CD4-positive, CD25-positive, alpha-beta regulatory T cell (primary cell): Measurements from ENCODE around the gene PYGB. TPM values are rescaled to one million over a fixed set of nuclear protein-coding genes. Genes with fewer than 3 reads are reported as not detected.
A peak's percentile ranks its signal among the peaks of the same experiment; 100 is the strongest.

ENCODE experiments used
- ATAC-seq, 2 donors: fragments of 150-1000 bp; cut with Tn5 transposase; one replicate each; pipeline ENCODE4 v1.10.0; 2021; ENCODE audit warnings: low read depth in 2 of 2, moderate number of reproducible peaks in 2 of 2, moderate library complexity in 1 of 2
- DNase-seq, 3 donors: peaks; one replicate each; pipeline versions ENCODE4 v3.0.0 to v3.0.0-alpha.2; 2012 to 2022; ENCODE audit warnings: mixed read lengths in 1 of 3
- H3K27ac ChIP-seq: one replicate; pipeline ENCODE4 v1.7.0; 2013; ENCODE audit warnings: mild to moderate bottlenecking, low read length; ENCODE audit not compliant: insufficient read depth, poor library complexity, severe bottlenecking
- H3K27me3 ChIP-seq: one replicate; pipeline ENCODE4 v1.7.0; 2013; ENCODE audit warnings: low read length; ENCODE audit not compliant: control insufficient read depth, insufficient read depth
- H3K36me3 ChIP-seq: one replicate; pipeline ENCODE4 v1.7.0; 2013; ENCODE audit warnings: mild to moderate bottlenecking, low read length, moderate library complexity; ENCODE audit not compliant: control insufficient read depth, insufficient read depth
- H3K4me1 ChIP-seq: 2 replicates; pipeline ENCODE4 v1.7.0; 2013; ENCODE audit warnings: mild to moderate bottlenecking, low read length; ENCODE audit not compliant: insufficient read depth, control insufficient read depth, poor library complexity, severe bottlenecking
- H3K4me3 ChIP-seq: one replicate; pipeline ENCODE4 v1.7.0; 2013; ENCODE audit warnings: low read depth, mild to moderate bottlenecking, low read length, moderate library complexity
- H3K9me3 ChIP-seq, 2 experiments: 1 replicate in 1 of 2; 2 replicates in 1 of 2; pipeline ENCODE4 v1.7.0; 2013; ENCODE audit warnings: low read length in 2 of 2, mild to moderate bottlenecking in 1 of 2, moderate library complexity in 1 of 2; ENCODE audit not compliant: control insufficient read depth in 2 of 2
- H3K27ac Mint-ChIP-seq, 3 donors: one replicate each; pipeline ENCODE4 v1.8.0; 2020 to 2022; ENCODE audit warnings: mild to moderate bottlenecking in 3 of 3, mixed read lengths in 3 of 3, moderate library complexity in 2 of 3
- H3K27me3 Mint-ChIP-seq: one replicate; pipeline ENCODE4 v1.8.0; 2022; ENCODE audit warnings: mild to moderate bottlenecking, mixed read lengths
- H3K36me3 Mint-ChIP-seq: one replicate; pipeline ENCODE4 v1.8.0; 2020; ENCODE audit warnings: mixed read lengths
- H3K4me1 Mint-ChIP-seq, 4 donors: one replicate each; pipeline ENCODE4 v1.8.0; 2020 to 2022; ENCODE audit warnings: mixed read lengths in 4 of 4, mild to moderate bottlenecking in 1 of 4
- H3K4me3 Mint-ChIP-seq, 4 donors: one replicate each; pipeline ENCODE4 v1.8.0; 2020 to 2022; ENCODE audit warnings: mild to moderate bottlenecking in 4 of 4, mixed read lengths in 4 of 4, moderate library complexity in 3 of 4
- H3K9me3 Mint-ChIP-seq, 7 donors: one replicate each; pipeline ENCODE4 v1.8.0; 2020 to 2022; ENCODE audit warnings: mixed read lengths in 7 of 7, mild to moderate bottlenecking in 3 of 7, moderate library complexity in 2 of 7
- polyA plus RNA-seq, 4 donors: library from polyadenylated mRNA; unstranded; fragments of 300-500 nt; fragmentation: Illumina TruSeq; gene quantifications; one replicate each; pipeline ENCODE4 v1.2.3, GENCODE V29; 2021
- total RNA-seq: library from RNA; stranded (reverse); gene quantifications from one replicate; pipeline ENCODE4 v1.2.3, GENCODE V29; 2022

Gene PYGB
- total and polyA plus RNA-seq, 5 donors from 2014 or later = 37.2 to 64.6 (median 45.4) TPM

GRCh38 chr20:25222461-25223178 is 25.3 kb upstream of the PYGB start:
- H3K27ac Mint-ChIP-seq = no peak overlapping the region
- Histone ChIP-seq H3K4me3 (no peak overlapping the region), H3K27me3 (no peaks in the 10 kb centered on the region), H3K9me3 (no peaks in the 10 kb centered on the region), H3K27ac (no peak overlapping the region), H3K36me3 (peaks cover 7% of the 10 kb centered on the region), H3K4me1 (no peaks in the 10 kb centered on the region)
- no peaks in the 10 kb centered on the region for H3K9me3 Mint-ChIP-seq
- DNase-seq = no peak
- no peaks in the 10 kb centered on the region for H3K27me3 Mint-ChIP-seq
- no peak for ATAC-seq
- H3K4me1 Mint-ChIP-seq = no peaks in the 10 kb centered on the region
- peaks cover 8% of the 10 kb centered on the region for H3K36me3 Mint-ChIP-seq
- no peak overlapping the region for H3K4me3 Mint-ChIP-seq

GRCh38 chr20:25223179-25223661 is 24.7 kb upstream of the PYGB start:
- Histone ChIP-seq H3K4me3 (no peak overlapping the region), H3K9me3 (no peaks in the 10 kb centered on the region), H3K27me3 (no peaks in the 10 kb centered on the region), H3K4me1 (no peaks in the 10 kb centered on the region), H3K36me3 (peaks cover 4% of the 10 kb centered on the region), H3K27ac (no peak overlapping the region)
- Mint-ChIP-seq H3K9me3 (no peaks in the 10 kb centered on the region), H3K4me1 (no peaks in the 10 kb centered on the region), H3K27ac (no peak overlapping the region), H3K27me3 (no peaks in the 10 kb centered on the region), H3K36me3 (peaks cover 4% of the 10 kb centered on the region), H3K4me3 (no peak overlapping the region)
- peak in 1 of 3 donors; percentile 17 for DNase-seq
- peak in 1 of 2 donors; percentile 37 for ATAC-seq

GRCh38 chr20:25223765-25224720 is 23.8 kb upstream of the PYGB start:
- no peaks in the 10 kb centered on the region for H3K4me1 Mint-ChIP-seq
- Histone ChIP-seq H3K9me3 (no peaks in the 10 kb centered on the region), H3K4me1 (no peaks in the 10 kb centered on the region), H3K27me3 (no peaks in the 10 kb centered on the region), H3K36me3 (no peaks in the 10 kb centered on the region), H3K4me3 (no peak overlapping the region), H3K27ac (no peak overlapping the region)
- no peaks in the 10 kb centered on the region for H3K27me3 Mint-ChIP-seq
- H3K9me3 Mint-ChIP-seq = no peaks in the 10 kb centered on the region
- H3K27ac Mint-ChIP-seq = no peak overlapping the region
- H3K4me3 Mint-ChIP-seq = no peak overlapping the region
- no peak for DNase-seq
- no peak for ATAC-seq
- H3K36me3 Mint-ChIP-seq = peaks cover 3% of the 10 kb centered on the region

- no peak for DNase-seq
- H3K9me3 ChIP-seq = no peaks in the 10 kb centered on the region
- no peaks in the 10 kb centered on the region for H3K9me3 Mint-ChIP-seq
- no peaks in the 10 kb centered on the region for H3K4me1 Mint-ChIP-seq
- no peak overlapping the region for H3K4me3 Mint-ChIP-seq
- no peaks in the 10 kb centered on the region for H3K36me3 ChIP-seq
- no peak overlapping the region for H3K27ac ChIP-seq
- H3K4me1 ChIP-seq = no peaks in the 10 kb centered on the region
- H3K27ac Mint-ChIP-seq = no peak overlapping the region
- H3K36me3 Mint-ChIP-seq = no peaks in the 10 kb centered on the region
- no peaks in the 10 kb centered on the region for H3K27me3 Mint-ChIP-seq
- H3K4me3 ChIP-seq = no peak overlapping the region
- no peak for ATAC-seq
- no peaks in the 10 kb centered on the region for H3K27me3 ChIP-seq
Observed at GRCh38 chr20:25224941-25225340, 22.9 kb upstream of the PYGB start.

- no peak overlapping the region for H3K4me3 ChIP-seq
- H3K27ac Mint-ChIP-seq = no peak overlapping the region
- DNase-seq (no peak), ATAC-seq (no peak)
- H3K4me1 ChIP-seq = no peaks in the 10 kb centered on the region
- H3K4me1 Mint-ChIP-seq = no peaks in the 10 kb centered on the region
- no peaks in the 10 kb centered on the region for H3K36me3 Mint-ChIP-seq
- no peaks in the 10 kb centered on the region for H3K36me3 ChIP-seq
- H3K27ac ChIP-seq = no peak overlapping the region
- no peaks in the 10 kb centered on the region for H3K9me3 ChIP-seq
- H3K27me3 ChIP-seq = no peaks in the 10 kb centered on the region
- no peak overlapping the region for H3K4me3 Mint-ChIP-seq
- no peaks in the 10 kb centered on the region for H3K9me3 Mint-ChIP-seq
- no peaks in the 10 kb centered on the region for H3K27me3 Mint-ChIP-seq
Observed at GRCh38 chr20:25225642-25226432, 22.0 kb upstream of the PYGB start.

GRCh38 chr20:25226433-25227316 is 21.2 kb upstream of the PYGB start:
- no peaks in the 10 kb centered on the region for H3K9me3 Mint-ChIP-seq
- H3K36me3 Mint-ChIP-seq = no peaks in the 10 kb centered on the region
- Histone ChIP-seq H3K4me1 (no peaks in the 10 kb centered on the region), H3K27me3 (no peaks in the 10 kb centered on the region), H3K36me3 (no peaks in the 10 kb centered on the region), H3K27ac (no peak overlapping the region), H3K9me3 (no peaks in the 10 kb centered on the region), H3K4me3 (no peak overlapping the region)
- no peak overlapping the region for H3K4me3 Mint-ChIP-seq
- ATAC-seq = no peak
- DNase-seq = no peak
- H3K27me3 Mint-ChIP-seq = no peaks in the 10 kb centered on the region
- no peak overlapping the region for H3K27ac Mint-ChIP-seq
- H3K4me1 Mint-ChIP-seq = no peaks in the 10 kb centered on the region
